K562 (cell line): ENCODE data around the gene SELENOK. TPM values are rescaled to one million over a fixed set of nuclear protein-coding genes. Genes with fewer than 3 reads are reported as not detected.
A peak's percentile ranks its signal among the peaks of the same experiment; 100 is the strongest.

ENCODE experiments used
- BDP1 ChIP-seq: IDR thresholded peaks from 3 replicates; pipeline ENCODE4 v1.6.1; 2011; ENCODE audit not compliant: insufficient read length, insufficient read depth
- KAT2B ChIP-seq: IDR thresholded peaks from one replicate; pipeline ENCODE4 v1.6.1; 2012; ENCODE audit warnings: low read depth, mild to moderate bottlenecking, control low read depth, inconsistent platforms, low read length, moderate library complexity
- KAT7 ChIP-seq: sonication (generic); formaldehyde crosslinking; IDR thresholded peaks from 2 replicates; pipeline ENCODE4 v1.8.0; 2022; ENCODE audit warnings: missing genetic modification reagents, mild to moderate bottlenecking, borderline replicate concordance
- KDM5B ChIP-seq: fragments of 200-600 bp; sonication (generic); IDR thresholded peaks from 2 replicates; pipeline ENCODE4 v1.6.1; 2012; ENCODE audit warnings: low read depth, mild to moderate bottlenecking, moderate library complexity, low read length, control low read depth, inconsistent platforms; ENCODE audit not compliant: insufficient replicate concordance
- LCOR ChIP-seq: sonication (generic); formaldehyde crosslinking; IDR thresholded peaks from 2 replicates; pipeline ENCODE4 v1.8.0; 2022; ENCODE audit warnings: mild to moderate bottlenecking, missing genetic modification reagents
- OTX1 ChIP-seq: fragments of 450-650 bp; formaldehyde crosslinking; IDR thresholded peaks from 2 replicates; pipeline ENCODE4 v1.4.0; 2022; ENCODE audit warnings: mild to moderate bottlenecking
- PHB ChIP-seq: fragments of 250-450 bp; sonication (Bioruptor Pico); IDR thresholded peaks from 2 replicates; pipeline ENCODE4 v1.5.0; 2021
- PHF8 ChIP-seq: fragments of 200-600 bp; sonication (generic); IDR thresholded peaks from 2 replicates; pipeline ENCODE4 v1.6.1; 2012; ENCODE audit warnings: mixed run types, mild to moderate bottlenecking, inconsistent platforms, low read length, moderate library complexity, borderline replicate concordance
- SETDB1 ChIP-seq: IDR thresholded peaks from one replicate; pipeline ENCODE4 v1.6.1; 2012; ENCODE audit warnings: low read length, control low read depth, inconsistent platforms
- ZNF551 ChIP-seq: fragments of 250-450 bp; sonication (Bioruptor Pico); IDR thresholded peaks from 2 replicates; pipeline ENCODE4 v1.5.0; 2021; ENCODE audit warnings: mild to moderate bottlenecking, moderate library complexity
- polyA plus RNA-seq, 8 experiments: library from polyadenylated mRNA; depleted of rRNA in 4 of 8; stranded (reverse) in 5 of 8; unstranded in 3 of 8; fragments of >200 nt; fragmentation: Nextera tagmentation in 2 of 8; fragmentation: Illumina TruSeq in 1 of 8; extraction: Ambion mirVana in 2 of 8; extraction: Trizol in 1 of 8; gene quantifications; 2 replicates each; pipeline versions ENCODE4 v1.2.1 to v1.2.3, GENCODE V29; 2011 to 2014; ENCODE audit warnings: inconsistent platforms in 1 of 8, missing spikeins in 1 of 8
- total RNA-seq, 7 experiments: library from RNA; depleted of rRNA in 6 of 7; stranded (reverse); fragments of >200 nt in 6 of 7; fragmentation: Illumina TruSeq in 2 of 7; extraction: Trizol in 2 of 7; gene quantifications; 2 replicates each; pipeline versions ENCODE4 v1.2.1 to v1.2.3, GENCODE V29; 2011 to 2021; ENCODE audit warnings: low replicate concordance in 1 of 7
- TF ChIP-seq, protein P1 (sequence below): fragments of 250-450 bp; sonication (Bioruptor Pico); IDR thresholded peaks from 2 replicates; pipeline ENCODE4 v1.8.0; 2021; ENCODE audit warnings: mild to moderate bottlenecking, moderate library complexity
- TF ChIP-seq, protein P2 (sequence below): fragments of 450-650 bp; IDR thresholded peaks from 2 replicates; pipeline ENCODE4 v1.6.1; 2016; ENCODE audit warnings: low read depth, mild to moderate bottlenecking, moderate library complexity
- TF ChIP-seq, protein P3 (sequence below): fragments of 250-450 bp; sonication (Bioruptor Pico); IDR thresholded peaks from 2 replicates; pipeline ENCODE4 v1.5.0; 2021
- TF ChIP-seq, protein P4 (sequence below): sonication (generic); formaldehyde crosslinking; IDR thresholded peaks from 2 replicates; pipeline ENCODE4 v1.8.0; 2022; ENCODE audit warnings: missing genetic modification reagents, mild to moderate bottlenecking, borderline replicate concordance
- TF ChIP-seq, protein P5 (sequence below): fragments of 250-450 bp; sonication (Bioruptor Pico); IDR thresholded peaks from 2 replicates; pipeline ENCODE4 v1.8.0; 2021; ENCODE audit warnings: moderate library complexity, mild to moderate bottlenecking, inconsistent platforms

SELENOK gene
- total and polyA plus RNA-seq, 9 of the 15 experiments (the other 6 are each of a cell fraction or from before 2014, with no cell fraction given): 18.3 to 164 (median 34.8) TPM

DNA sequence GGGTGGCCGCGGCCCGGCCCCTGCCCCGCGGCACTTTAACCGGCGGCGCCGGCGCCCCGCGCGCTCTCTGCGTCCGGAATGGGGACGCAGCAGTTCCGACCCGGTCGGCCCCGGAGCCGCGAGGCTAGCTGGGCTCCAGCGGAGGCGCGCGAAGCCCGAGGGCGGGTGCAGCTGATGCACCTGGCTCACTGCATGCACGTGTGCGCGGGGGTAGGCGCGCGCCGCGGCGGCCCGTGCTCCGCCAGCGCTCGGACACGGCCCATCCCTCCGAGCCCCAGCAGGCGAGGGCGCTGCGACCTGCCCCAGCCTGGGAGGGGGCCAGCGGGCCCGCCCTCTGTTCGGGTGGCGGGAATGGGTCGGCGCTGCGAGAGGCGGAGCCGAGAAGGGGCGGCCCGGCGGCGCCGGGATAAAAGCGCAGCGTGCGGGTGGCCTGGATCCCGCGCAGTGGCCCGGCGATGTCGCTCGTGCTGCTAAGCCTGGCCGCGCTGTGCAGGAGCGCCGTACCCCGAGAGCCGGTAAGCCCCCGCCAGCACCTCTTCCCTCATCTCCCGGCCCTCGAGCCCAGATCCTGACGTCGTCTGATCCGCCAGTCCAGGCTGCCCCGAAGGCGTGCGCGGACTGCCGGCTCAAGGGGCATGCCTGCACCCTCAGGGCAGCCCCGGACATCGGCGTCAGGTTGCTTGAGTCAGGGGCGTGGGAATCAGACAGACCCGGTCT lies 45.4 kb downstream of the SELENOK start, which contains the start of the genes CHDH and IL17RB (continued):
- no peak for TF ChIP-seq KAT2B
- TF ChIP-seq, protein P1, sequence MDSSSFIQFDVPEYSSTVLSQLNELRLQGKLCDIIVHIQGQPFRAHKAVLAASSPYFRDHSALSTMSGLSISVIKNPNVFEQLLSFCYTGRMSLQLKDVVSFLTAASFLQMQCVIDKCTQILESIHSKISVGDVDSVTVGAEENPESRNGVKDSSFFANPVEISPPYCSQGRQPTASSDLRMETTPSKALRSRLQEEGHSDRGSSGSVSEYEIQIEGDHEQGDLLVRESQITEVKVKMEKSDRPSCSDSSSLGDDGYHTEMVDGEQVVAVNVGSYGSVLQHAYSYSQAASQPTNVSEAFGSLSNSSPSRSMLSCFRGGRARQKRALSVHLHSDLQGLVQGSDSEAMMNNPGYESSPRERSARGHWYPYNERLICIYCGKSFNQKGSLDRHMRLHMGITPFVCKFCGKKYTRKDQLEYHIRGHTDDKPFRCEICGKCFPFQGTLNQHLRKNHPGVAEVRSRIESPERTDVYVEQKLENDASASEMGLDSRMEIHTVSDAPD (CRISPR knock-in tag): no peak
- TF ChIP-seq, protein P2, sequence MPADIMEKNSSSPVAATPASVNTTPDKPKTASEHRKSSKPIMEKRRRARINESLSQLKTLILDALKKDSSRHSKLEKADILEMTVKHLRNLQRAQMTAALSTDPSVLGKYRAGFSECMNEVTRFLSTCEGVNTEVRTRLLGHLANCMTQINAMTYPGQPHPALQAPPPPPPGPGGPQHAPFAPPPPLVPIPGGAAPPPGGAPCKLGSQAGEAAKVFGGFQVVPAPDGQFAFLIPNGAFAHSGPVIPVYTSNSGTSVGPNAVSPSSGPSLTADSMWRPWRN: no peak
- TF ChIP-seq ZNF551: no peak
- TF ChIP-seq, protein P3, sequence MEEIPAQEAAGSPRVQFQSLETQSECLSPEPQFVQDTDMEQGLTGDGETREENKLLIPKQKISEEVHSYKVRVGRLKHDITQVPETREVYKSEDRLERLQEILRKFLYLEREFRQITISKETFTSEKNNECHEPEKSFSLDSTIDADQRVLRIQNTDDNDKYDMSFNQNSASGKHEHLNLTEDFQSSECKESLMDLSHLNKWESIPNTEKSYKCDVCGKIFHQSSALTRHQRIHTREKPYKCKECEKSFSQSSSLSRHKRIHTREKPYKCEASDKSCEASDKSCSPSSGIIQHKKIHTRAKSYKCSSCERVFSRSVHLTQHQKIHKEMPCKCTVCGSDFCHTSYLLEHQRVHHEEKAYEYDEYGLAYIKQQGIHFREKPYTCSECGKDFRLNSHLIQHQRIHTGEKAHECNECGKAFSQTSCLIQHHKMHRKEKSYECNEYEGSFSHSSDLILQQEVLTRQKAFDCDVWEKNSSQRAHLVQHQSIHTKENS (CRISPR knock-in tag): no peak
- no peak for TF ChIP-seq SETDB1
- TF ChIP-seq PHB: no peak
- TF ChIP-seq, protein P4, sequence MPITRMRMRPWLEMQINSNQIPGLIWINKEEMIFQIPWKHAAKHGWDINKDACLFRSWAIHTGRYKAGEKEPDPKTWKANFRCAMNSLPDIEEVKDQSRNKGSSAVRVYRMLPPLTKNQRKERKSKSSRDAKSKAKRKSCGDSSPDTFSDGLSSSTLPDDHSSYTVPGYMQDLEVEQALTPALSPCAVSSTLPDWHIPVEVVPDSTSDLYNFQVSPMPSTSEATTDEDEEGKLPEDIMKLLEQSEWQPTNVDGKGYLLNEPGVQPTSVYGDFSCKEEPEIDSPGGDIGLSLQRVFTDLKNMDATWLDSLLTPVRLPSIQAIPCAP: no peak
- TF ChIP-seq, protein P5, sequence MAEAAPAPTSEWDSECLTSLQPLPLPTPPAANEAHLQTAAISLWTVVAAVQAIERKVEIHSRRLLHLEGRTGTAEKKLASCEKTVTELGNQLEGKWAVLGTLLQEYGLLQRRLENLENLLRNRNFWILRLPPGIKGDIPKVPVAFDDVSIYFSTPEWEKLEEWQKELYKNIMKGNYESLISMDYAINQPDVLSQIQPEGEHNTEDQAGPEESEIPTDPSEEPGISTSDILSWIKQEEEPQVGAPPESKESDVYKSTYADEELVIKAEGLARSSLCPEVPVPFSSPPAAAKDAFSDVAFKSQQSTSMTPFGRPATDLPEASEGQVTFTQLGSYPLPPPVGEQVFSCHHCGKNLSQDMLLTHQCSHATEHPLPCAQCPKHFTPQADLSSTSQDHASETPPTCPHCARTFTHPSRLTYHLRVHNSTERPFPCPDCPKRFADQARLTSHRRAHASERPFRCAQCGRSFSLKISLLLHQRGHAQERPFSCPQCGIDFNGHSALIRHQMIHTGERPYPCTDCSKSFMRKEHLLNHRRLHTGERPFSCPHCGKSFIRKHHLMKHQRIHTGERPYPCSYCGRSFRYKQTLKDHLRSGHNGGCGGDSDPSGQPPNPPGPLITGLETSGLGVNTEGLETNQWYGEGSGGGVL: no peak
- TF ChIP-seq KAT7 (CRISPR knock-in tag): no peak
- TF ChIP-seq OTX1 (CRISPR knock-in tag): no peak
- TF ChIP-seq PHF8: peak; percentile 57; the same call in 1 of the 2 replicates
- TF ChIP-seq LCOR: no peak
- no peak for TF ChIP-seq KDM5B
- TF ChIP-seq BDP1: no peak
